Keratinocyte (primary cell): Measurements from ENCODE around the gene DEPDC5. TPM values are rescaled to one million over a fixed set of nuclear protein-coding genes. Genes with fewer than 3 reads are reported as not detected.

Source experiments
- DNase-seq: peaks from one replicate; pipeline ENCODE4 v3.0.0-alpha.2; 2011; ENCODE audit warnings: low read depth, missing footprints, low spot score
- FAIRE-seq: peaks from 2 replicates; lab custom pipeline; 2011; peaks lifted over from hg19 to GRCh38; lab: Jason Lieb, UNC
- H2AFZ ChIP-seq: 2 replicates; pipeline ENCODE4 v1.6.0; 2012; ENCODE audit warnings: low read length, control low read depth, inconsistent platforms; ENCODE audit not compliant: control insufficient read depth
- H3K27ac ChIP-seq: 2 replicates; pipeline ENCODE4 v1.5.1; 2011; ENCODE audit warnings: low read length; ENCODE audit not compliant: control insufficient read depth, insufficient read depth
- H3K27me3 ChIP-seq: 3 replicates; pipeline ENCODE4 v1.6.0; 2011; ENCODE audit warnings: low read length; ENCODE audit not compliant: control insufficient read depth, insufficient read depth; ENCODE audit errors: extremely low read depth
- H3K36me3 ChIP-seq, 2 experiments: 2 replicates in 1 of 2; 3 replicates in 1 of 2; pipeline ENCODE4 v1.5.1; 2011; ENCODE audit warnings: low read length in 2 of 2, mild to moderate bottlenecking in 1 of 2; ENCODE audit not compliant: control insufficient read depth in 2 of 2, insufficient read depth in 2 of 2; ENCODE audit errors: extremely low read depth in 1 of 2
- H3K4me1 ChIP-seq: 3 replicates; pipeline ENCODE4 v1.5.1; 2011; ENCODE audit warnings: low read length; ENCODE audit not compliant: control insufficient read depth, insufficient read depth; ENCODE audit errors: extremely low read depth
- H3K4me2 ChIP-seq: 3 replicates; pipeline ENCODE4 v1.6.0; 2011; ENCODE audit warnings: low read depth, low read length; ENCODE audit not compliant: control insufficient read depth, insufficient read depth; ENCODE audit errors: extremely low read depth
- H3K4me3 ChIP-seq, 3 experiments: fragments of 200-600 bp in 1 of 3; sonication (generic) in 1 of 3; 2 replicates in 2 of 3; 3 replicates in 1 of 3; pipeline ENCODE4 v1.5.1; 2011 to 2016; ENCODE audit warnings: low read length in 3 of 3, mild to moderate bottlenecking in 3 of 3, control low read depth in 2 of 3, inconsistent platforms in 1 of 3, low read depth in 1 of 3, mixed read lengths in 1 of 3, mixed run types in 1 of 3, moderate library complexity in 1 of 3; ENCODE audit not compliant: control insufficient read depth in 2 of 3, insufficient read depth in 2 of 3; ENCODE audit errors: extremely low read depth in 1 of 3
- H3K79me2 ChIP-seq: 2 replicates; pipeline ENCODE4 v1.6.0; 2012; ENCODE audit warnings: low read length; ENCODE audit not compliant: control insufficient read depth, insufficient read depth
- H3K9ac ChIP-seq: 3 replicates; pipeline ENCODE4 v1.6.0; 2011; ENCODE audit warnings: low read length; ENCODE audit not compliant: control insufficient read depth, insufficient read depth; ENCODE audit errors: extremely low read depth
- H3K9me1 ChIP-seq: 3 replicates; pipeline ENCODE4 v1.6.0; 2011; ENCODE audit warnings: low read length; ENCODE audit not compliant: control insufficient read depth, insufficient read depth; ENCODE audit errors: extremely low read depth
- H3K9me3 ChIP-seq: 2 replicates; pipeline ENCODE4 v1.5.1; 2012; ENCODE audit warnings: low read depth, low read length; ENCODE audit not compliant: control insufficient read depth
- H4K20me1 ChIP-seq: 3 replicates; pipeline ENCODE4 v1.6.0; 2011; ENCODE audit warnings: low read length; ENCODE audit not compliant: control insufficient read depth, insufficient read depth; ENCODE audit errors: extremely low read depth
- EZH2 ChIP-seq: IDR thresholded peaks from one replicate; pipeline ENCODE4 v1.6.1; 2012; ENCODE audit warnings: inconsistent platforms, mild to moderate bottlenecking, low read length, moderate library complexity
- dilution Hi-C: fragments of 300-500 bp; cut with MboI; formaldehyde crosslinking; loops from one replicate; pipeline ENCODE4 v1.7.0; 2020; ENCODE audit warnings: low sequenced_read_pairs; ENCODE audit not compliant: extremely low pct_ligation_motif_present
- polyA plus RNA-seq, 5 experiments: library from polyadenylated mRNA; depleted of rRNA in 3 of 5; stranded (reverse) in 3 of 5; stranded (forward) in 1 of 5; unstranded in 1 of 5; fragments of >200 nt; gene quantifications; 1 replicate in 1 of 5; 2 replicates in 3 of 5; 3 replicates in 1 of 5; pipeline versions ENCODE4 v1.2.1 to v1.2.3, GENCODE V29; 2011 to 2012; ENCODE audit warnings: missing spikeins in 2 of 5, low read depth in 1 of 5, low replicate concordance in 1 of 5
- TF ChIP-seq, protein P1 (sequence below), 3 experiments: IDR thresholded peaks in 1 of 3; conservative IDR thresholded peaks in 1 of 3; optimal IDR thresholded peaks in 1 of 3; 2 replicates in 2 of 3; 3 replicates in 1 of 3; pipeline versions ENCODE3 to v1.5.1; 2011; ENCODE audit warnings: low read length in 3 of 3, mild to moderate bottlenecking in 3 of 3, moderate library complexity in 2 of 3, control low read depth in 1 of 3, inconsistent platforms in 1 of 3; ENCODE audit not compliant: insufficient read depth in 2 of 3; ENCODE audit errors: extremely low read depth in 1 of 3

Gene DEPDC5
- polyA plus RNA-seq, 1 donor (not counting 4 experiments of a cell fraction or from before 2014, with no cell fraction given): 9.7 TPM

DNA sequence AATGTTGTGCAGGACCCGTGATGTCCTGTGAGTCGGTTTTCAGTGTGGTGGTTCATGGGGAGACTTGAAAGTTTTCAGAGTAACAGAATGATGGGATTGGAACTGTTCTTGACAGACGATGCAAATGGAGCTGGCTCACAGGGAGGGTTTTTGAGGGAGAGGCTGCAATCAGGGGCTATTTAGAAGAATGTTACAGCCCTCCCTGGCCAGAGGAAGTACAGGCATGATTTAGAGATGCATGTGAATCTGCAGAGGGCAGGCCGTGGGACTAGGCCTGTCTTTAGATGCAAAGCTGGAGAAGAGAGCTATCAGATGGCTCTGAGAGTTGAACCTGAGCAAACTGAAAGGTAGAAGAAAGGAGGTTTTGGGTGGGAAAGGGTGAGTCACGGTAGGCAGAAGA, 115.9 kb downstream of the DEPDC5 start:
- dilution Hi-C loops: no loop called here
- H3K9me3 ChIP-seq: no peaks in the 10 kb centered on the region
- no peak overlapping the region for H3K4me2 ChIP-seq
- H4K20me1 ChIP-seq: no peaks in the 10 kb centered on the region
- no peak overlapping the region for H2AFZ ChIP-seq
- TF ChIP-seq EZH2: no peak
- TF ChIP-seq, protein P1, sequence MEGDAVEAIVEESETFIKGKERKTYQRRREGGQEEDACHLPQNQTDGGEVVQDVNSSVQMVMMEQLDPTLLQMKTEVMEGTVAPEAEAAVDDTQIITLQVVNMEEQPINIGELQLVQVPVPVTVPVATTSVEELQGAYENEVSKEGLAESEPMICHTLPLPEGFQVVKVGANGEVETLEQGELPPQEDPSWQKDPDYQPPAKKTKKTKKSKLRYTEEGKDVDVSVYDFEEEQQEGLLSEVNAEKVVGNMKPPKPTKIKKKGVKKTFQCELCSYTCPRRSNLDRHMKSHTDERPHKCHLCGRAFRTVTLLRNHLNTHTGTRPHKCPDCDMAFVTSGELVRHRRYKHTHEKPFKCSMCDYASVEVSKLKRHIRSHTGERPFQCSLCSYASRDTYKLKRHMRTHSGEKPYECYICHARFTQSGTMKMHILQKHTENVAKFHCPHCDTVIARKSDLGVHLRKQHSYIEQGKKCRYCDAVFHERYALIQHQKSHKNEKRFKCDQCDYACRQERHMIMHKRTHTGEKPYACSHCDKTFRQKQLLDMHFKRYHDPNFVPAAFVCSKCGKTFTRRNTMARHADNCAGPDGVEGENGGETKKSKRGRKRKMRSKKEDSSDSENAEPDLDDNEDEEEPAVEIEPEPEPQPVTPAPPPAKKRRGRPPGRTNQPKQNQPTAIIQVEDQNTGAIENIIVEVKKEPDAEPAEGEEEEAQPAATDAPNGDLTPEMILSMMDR (optimal IDR thresholded peaks at IDR 0.05 in 1 of 3, IDR thresholded peaks at IDR 0.05 in 1 of 3, conservative IDR thresholded peaks at IDR 0.05 in 1 of 3; ENCODE audit: extremely low read depth in 1 of 3, insufficient read depth in 2 of 3, low read length in 3 of 3): no peak
- no peak overlapping the region for H3K9ac ChIP-seq
- H3K9me1 ChIP-seq: no peaks in the 10 kb centered on the region
- H3K27ac ChIP-seq: no peak overlapping the region
- FAIRE-seq (no peak), DNase-seq (no peak)
- peaks cover 26% of the 10 kb centered on the region for H3K4me1 ChIP-seq
- no peak overlapping the region for H3K4me3 ChIP-seq
- no peaks in the 10 kb centered on the region for H3K79me2 ChIP-seq
- H3K27me3 ChIP-seq: no peaks in the 10 kb centered on the region
- peaks cover 2 to 6% of the 10 kb centered on the region in 2 experiments for H3K36me3 ChIP-seq

DNA sequence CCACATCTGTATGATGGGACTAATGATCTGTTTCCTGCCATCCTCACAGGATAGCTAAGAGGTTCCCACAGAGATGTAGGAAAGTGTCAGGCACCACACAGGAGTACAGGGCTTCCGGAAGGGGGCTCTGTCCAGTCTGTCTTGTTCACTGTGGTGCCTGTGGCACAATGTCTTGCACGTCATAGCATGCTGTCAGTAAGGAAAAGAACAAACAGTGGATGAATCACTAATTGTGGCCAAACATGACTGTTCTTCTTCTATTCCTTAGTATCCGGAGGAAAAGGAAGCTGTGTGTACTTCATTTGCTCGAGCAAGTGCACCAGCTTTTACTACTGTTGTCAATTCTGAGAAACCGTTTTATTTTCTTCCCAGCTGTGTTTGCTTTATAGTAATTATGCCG, 117.1 kb downstream of the DEPDC5 start:
- no peak overlapping the region for H2AFZ ChIP-seq
- H3K4me3 ChIP-seq: no peak overlapping the region
- peak overlapping the region; percentile 60 for H3K27ac ChIP-seq
- H3K9ac ChIP-seq: peak overlapping the region; percentile 20
- peaks cover 2 to 8% of the 10 kb centered on the region in 2 experiments for H3K36me3 ChIP-seq
- no peaks in the 10 kb centered on the region for H3K9me1 ChIP-seq
- peaks cover 27% of the 10 kb centered on the region for H3K4me1 ChIP-seq
- DNase-seq (peak; percentile 68), FAIRE-seq (peak; percentile 99)
- no peaks in the 10 kb centered on the region for H3K9me3 ChIP-seq
- no peaks in the 10 kb centered on the region for H3K27me3 ChIP-seq
- H3K79me2 ChIP-seq: no peaks in the 10 kb centered on the region
- no peak for TF ChIP-seq EZH2
- TF ChIP-seq, protein P1 (optimal IDR thresholded peaks at IDR 0.05 in 1 of 3, IDR thresholded peaks at IDR 0.05 in 1 of 3, conservative IDR thresholded peaks at IDR 0.05 in 1 of 3; ENCODE audit: extremely low read depth in 1 of 3, insufficient read depth in 2 of 3, low read length in 3 of 3): peak; percentile 50 to 69 (median 66)
- no peaks in the 10 kb centered on the region for H4K20me1 ChIP-seq
- dilution Hi-C loops: no loop called here
- peak overlapping the region; percentile 37 for H3K4me2 ChIP-seq
